MM.1S (cell line): ENCODE data around the gene EXOSC7.

Experiments used
- CTCF ChIP-seq: fragments of 300-600 bp; sonication (generic); IDR thresholded peaks from 2 replicates; pipeline ENCODE4 v1.5.1; 2016; ENCODE audit warnings: antibody characterized with exemption, low read length, mixed read lengths
- EZH2 ChIP-seq: fragments of 300-600 bp; sonication (generic); optimal IDR thresholded peaks from 2 replicates; pipeline ENCODE3; 2017; ENCODE audit warnings: low read depth, mild to moderate bottlenecking, antibody characterized with exemption, low read length, mixed read lengths
- EZH2phosphoT487 ChIP-seq: fragments of 300-600 bp; sonication (generic); IDR thresholded peaks from 2 replicates; pipeline ENCODE4 v1.6.1; 2018; ENCODE audit warnings: antibody characterized with exemption, low read length

GRCh38 chr3:45012577-45012976 is 36.5 kb downstream of the EXOSC7 start:
- TF ChIP-seq EZH2 = no peak
- TF ChIP-seq CTCF = no peak
- TF ChIP-seq EZH2phosphoT487 = no peak
